ENCODE data around the gene TAF8.

TAF8 gene

DNA sequence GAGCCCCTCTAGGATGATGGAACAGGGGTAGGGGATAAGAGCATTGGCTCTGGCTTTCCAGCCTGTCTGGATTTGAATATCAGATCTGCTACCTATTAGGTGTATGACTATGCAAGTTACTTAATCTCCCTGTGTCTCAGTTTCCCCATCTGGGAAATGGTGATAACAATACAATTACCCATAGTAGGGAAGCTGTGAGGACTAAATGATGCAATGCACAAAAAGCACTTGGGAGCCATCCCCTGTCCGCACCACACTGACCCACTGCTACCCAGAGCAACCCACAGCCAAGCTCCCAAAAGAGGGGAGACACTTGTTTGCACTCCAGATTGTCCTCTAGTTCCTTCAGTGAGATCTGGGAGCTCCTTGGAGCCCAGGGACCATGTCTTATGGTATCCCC lies 62.0 kb downstream of the TAF8 start:
- Histone ChIP-seq H4K20me1 (ENCODE audit: insufficient read depth, low read length) (no peaks in the 10 kb centered on the region), H3K27me3 (replicated peaks; ENCODE audit: insufficient read depth, low read length) (peaks cover 5% of the 10 kb centered on the region), H3K9me2 (replicated peaks; ENCODE audit: insufficient read depth, low read length) (no peaks in the 10 kb centered on the region), H3K9ac (ENCODE audit: low read length) (no peak overlapping the region), H3K27ac (ENCODE audit: low read length) (no peak overlapping the region), H3F3A (ENCODE audit: insufficient read depth, low read length) (no peaks in the 10 kb centered on the region), H3K79me2 (ENCODE audit: low read length) (no peaks in the 10 kb centered on the region), H2AFZ (ENCODE audit: low read length) (no peak overlapping the region), H3K4me3 (ENCODE audit: low read length) (no peak overlapping the region), H3K4me2 (ENCODE audit: low read depth, low read length) (no peak overlapping the region), H3K9me3 (replicated peaks; ENCODE audit: insufficient read depth, low read length) (no peaks in the 10 kb centered on the region), H3K4me1 (ENCODE audit: low read length) (no peaks in the 10 kb centered on the region), H3K36me3 (replicated peaks; ENCODE audit: insufficient read depth, low read length) (no peaks in the 10 kb centered on the region)
- no peak for DNase-seq
- no peak for TF ChIP-seq EZH2phosphoT487 (IDR thresholded peaks at IDR 0.05; ENCODE audit: low read length)

DNA sequence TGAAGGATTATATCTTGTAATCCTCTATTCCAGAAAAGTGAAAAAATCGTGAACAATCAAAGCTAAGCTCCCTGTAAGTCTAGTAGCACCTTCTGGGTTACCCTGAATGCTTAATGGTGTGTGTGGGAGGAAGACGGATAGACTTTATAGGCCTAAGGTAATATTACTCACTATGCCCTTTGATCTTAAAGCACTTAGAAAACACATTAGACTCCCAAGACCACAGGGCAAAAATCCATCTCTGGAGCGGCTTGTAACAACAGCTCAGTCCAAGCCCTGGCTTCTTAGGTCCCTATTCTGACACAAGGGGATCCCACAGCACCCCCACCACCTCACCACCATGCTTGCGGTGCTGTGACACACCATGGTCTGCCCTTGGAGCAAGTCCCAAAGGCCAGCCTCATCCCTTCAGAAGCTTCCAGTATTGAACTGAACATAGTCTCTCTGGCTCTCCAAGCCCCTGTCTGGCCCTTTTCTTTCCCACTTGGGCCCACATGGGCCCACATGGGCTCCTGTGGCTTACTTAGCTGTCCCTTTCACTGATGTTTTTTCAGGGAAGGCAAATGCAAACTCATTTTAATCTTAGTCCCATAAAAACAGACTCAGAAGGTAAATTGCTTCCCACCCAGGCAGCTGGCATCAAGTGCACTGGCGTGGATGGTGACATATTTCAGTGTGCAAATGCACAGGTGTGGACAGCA lies 63.8 kb downstream of the TAF8 start:
- Histone ChIP-seq H3K9ac (ENCODE audit: low read length) (no peak overlapping the region), H2AFZ (ENCODE audit: low read length) (no peak overlapping the region), H3K4me1 (ENCODE audit: low read length) (no peaks in the 10 kb centered on the region), H3K36me3 (replicated peaks; ENCODE audit: insufficient read depth, low read length) (no peaks in the 10 kb centered on the region), H3F3A (ENCODE audit: insufficient read depth, low read length) (no peaks in the 10 kb centered on the region), H3K4me3 (ENCODE audit: low read length) (no peak overlapping the region), H4K20me1 (ENCODE audit: insufficient read depth, low read length) (no peaks in the 10 kb centered on the region), H3K27ac (ENCODE audit: low read length) (no peak overlapping the region), H3K79me2 (ENCODE audit: low read length) (no peaks in the 10 kb centered on the region), H3K9me3 (replicated peaks; ENCODE audit: insufficient read depth, low read length) (no peaks in the 10 kb centered on the region), H3K27me3 (replicated peaks; ENCODE audit: insufficient read depth, low read length) (peaks cover 5% of the 10 kb centered on the region; the same call in 1 of the 2 replicates), H3K4me2 (ENCODE audit: low read depth, low read length) (no peak overlapping the region), H3K9me2 (replicated peaks; ENCODE audit: insufficient read depth, low read length) (no peaks in the 10 kb centered on the region)
- TF ChIP-seq, protein P1, sequence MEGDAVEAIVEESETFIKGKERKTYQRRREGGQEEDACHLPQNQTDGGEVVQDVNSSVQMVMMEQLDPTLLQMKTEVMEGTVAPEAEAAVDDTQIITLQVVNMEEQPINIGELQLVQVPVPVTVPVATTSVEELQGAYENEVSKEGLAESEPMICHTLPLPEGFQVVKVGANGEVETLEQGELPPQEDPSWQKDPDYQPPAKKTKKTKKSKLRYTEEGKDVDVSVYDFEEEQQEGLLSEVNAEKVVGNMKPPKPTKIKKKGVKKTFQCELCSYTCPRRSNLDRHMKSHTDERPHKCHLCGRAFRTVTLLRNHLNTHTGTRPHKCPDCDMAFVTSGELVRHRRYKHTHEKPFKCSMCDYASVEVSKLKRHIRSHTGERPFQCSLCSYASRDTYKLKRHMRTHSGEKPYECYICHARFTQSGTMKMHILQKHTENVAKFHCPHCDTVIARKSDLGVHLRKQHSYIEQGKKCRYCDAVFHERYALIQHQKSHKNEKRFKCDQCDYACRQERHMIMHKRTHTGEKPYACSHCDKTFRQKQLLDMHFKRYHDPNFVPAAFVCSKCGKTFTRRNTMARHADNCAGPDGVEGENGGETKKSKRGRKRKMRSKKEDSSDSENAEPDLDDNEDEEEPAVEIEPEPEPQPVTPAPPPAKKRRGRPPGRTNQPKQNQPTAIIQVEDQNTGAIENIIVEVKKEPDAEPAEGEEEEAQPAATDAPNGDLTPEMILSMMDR (IDR thresholded peaks at IDR 0.05; ENCODE audit: low read length): no peak
- TF ChIP-seq EZH2 (optimal IDR thresholded peaks at IDR 0.05; ENCODE audit: low read depth, low read length) (no peak), EZH2phosphoT487 (IDR thresholded peaks at IDR 0.05; ENCODE audit: low read length) (no peak)
- no peak for DNase-seq

DNA sequence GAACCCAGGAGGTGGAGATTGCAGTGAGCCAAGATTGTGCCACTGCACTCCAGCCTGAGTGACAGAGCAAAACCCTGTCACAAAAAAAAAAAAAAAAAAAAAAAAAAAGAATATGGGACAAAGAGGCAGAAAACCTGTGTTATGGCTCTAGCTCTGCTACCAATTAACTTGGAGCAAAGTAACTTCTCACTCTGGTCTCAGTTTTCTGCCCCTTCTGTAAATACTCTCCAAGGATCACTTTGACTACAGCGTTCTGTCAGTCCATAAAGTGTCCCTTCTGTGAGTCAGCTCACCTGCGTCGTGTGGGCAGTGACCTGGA lies 67.5 kb downstream of the TAF8 start:
- H3K4me1 ChIP-seq (ENCODE audit: low read length): no peaks in the 10 kb centered on the region
- TF ChIP-seq EZH2phosphoT487 (IDR thresholded peaks at IDR 0.05; ENCODE audit: low read length) (no peak), EZH2 (optimal IDR thresholded peaks at IDR 0.05; ENCODE audit: low read depth, low read length) (no peak)
- TF ChIP-seq, protein P1 (IDR thresholded peaks at IDR 0.05; ENCODE audit: low read length): no peak
- no peaks in the 10 kb centered on the region for H3K9me2 ChIP-seq (replicated peaks; ENCODE audit: insufficient read depth, low read length)
- no peaks in the 10 kb centered on the region for H3F3A ChIP-seq (ENCODE audit: insufficient read depth, low read length)
- no peak overlapping the region for H3K4me2 ChIP-seq (ENCODE audit: low read depth, low read length)
- H3K79me2 ChIP-seq (ENCODE audit: low read length): no peaks in the 10 kb centered on the region
- no peaks in the 10 kb centered on the region for H3K9me3 ChIP-seq (replicated peaks; ENCODE audit: insufficient read depth, low read length)
- no peaks in the 10 kb centered on the region for H3K36me3 ChIP-seq (replicated peaks; ENCODE audit: insufficient read depth, low read length)
- no peak overlapping the region for H3K4me3 ChIP-seq (ENCODE audit: low read length)
- H4K20me1 ChIP-seq (ENCODE audit: insufficient read depth, low read length): no peaks in the 10 kb centered on the region
- no peak overlapping the region for H3K27ac ChIP-seq (ENCODE audit: low read length)
- DNase-seq: no peak
- no peak overlapping the region for H3K9ac ChIP-seq (ENCODE audit: low read length)
- H2AFZ ChIP-seq (ENCODE audit: low read length): no peak overlapping the region
- no peaks in the 10 kb centered on the region; the same call in 1 of the 2 replicates for H3K27me3 ChIP-seq (replicated peaks; ENCODE audit: insufficient read depth, low read length)

Measured in MM.1S (cell line).